ENCODE measurements around the gene RAP1B. TPM values are rescaled to one million over a fixed set of nuclear protein-coding genes. Genes with fewer than 3 reads are reported as not detected.

Gene RAP1B
- total RNA-seq, 1 donor, result 256 TPM

- DNase-seq (ENCODE audit: low read depth), result peak; percentile 72
- H3K4me3 ChIP-seq (ENCODE audit: low read depth, low read length), result peak overlapping the region; percentile 69
- no peak for TF ChIP-seq CTCF (IDR thresholded peaks at IDR 0.05; ENCODE audit: insufficient read depth, low read length)
Observed at GRCh38 chr12:68609998-68610369, 715 bp upstream of the RAP1B start.

- TF ChIP-seq CTCF (IDR thresholded peaks at IDR 0.05; ENCODE audit: insufficient read depth, low read length), result no peak
- DNase-seq (ENCODE audit: low read depth), result peak; percentile 88
- peak overlapping the region; percentile 92 for H3K4me3 ChIP-seq (ENCODE audit: low read depth, low read length)
Observed at GRCh38 chr12:68611094-68611805, 551 bp downstream of the RAP1B start.

- no peak for DNase-seq (ENCODE audit: low read depth)
- H3K4me3 ChIP-seq (ENCODE audit: low read depth, low read length), result peak overlapping the region; percentile 92
- no peak for TF ChIP-seq CTCF (IDR thresholded peaks at IDR 0.05; ENCODE audit: insufficient read depth, low read length)
Observed at GRCh38 chr12:68611806-68612160, 1.1 kb downstream of the RAP1B start.

- no peak for TF ChIP-seq CTCF (IDR thresholded peaks at IDR 0.05; ENCODE audit: insufficient read depth, low read length)
- DNase-seq (ENCODE audit: low read depth), result peak; percentile 50
- peak overlapping the region; percentile 92 for H3K4me3 ChIP-seq (ENCODE audit: low read depth, low read length)
Observed at GRCh38 chr12:68612202-68612601, 1.5 kb downstream of the RAP1B start.

GRCh38 chr12:68612697-68613096 is 2.0 kb downstream of the RAP1B start:
- peak overlapping the region; percentile 92 for H3K4me3 ChIP-seq (ENCODE audit: low read depth, low read length)
- no peak for TF ChIP-seq CTCF (IDR thresholded peaks at IDR 0.05; ENCODE audit: insufficient read depth, low read length)
- DNase-seq (ENCODE audit: low read depth), result no peak

GRCh38 chr12:68613209-68613904 is 2.7 kb downstream of the RAP1B start:
- H3K4me3 ChIP-seq (ENCODE audit: low read depth, low read length), result peak overlapping the region; percentile 92
- no peak for TF ChIP-seq CTCF (IDR thresholded peaks at IDR 0.05; ENCODE audit: insufficient read depth, low read length)
- DNase-seq (ENCODE audit: low read depth), result no peak
